ENCODE measurements around the gene TSHZ2.

GRCh38 chr20:53279735-53280134 is 307.6 kb downstream of the TSHZ2 start:
- no peak for TF ChIP-seq POLR2A (IDR thresholded peaks at IDR 0.05; ENCODE audit: low read depth, low read length)
- TF ChIP-seq POLR2AphosphoS5 (IDR thresholded peaks at IDR 0.05; ENCODE audit: low read depth, low read length), result no peak

Data from GM12892 (cell line).